ENCODE data around the gene ERRFI1.

The ERRFI1 gene

GRCh38 chr1:8043621-8044020 lies 17.5 kb upstream of the ERRFI1 start:
- DNase-seq (ENCODE audit: low read depth) = no peak

GRCh38 chr1:8042134-8042533 lies 16.0 kb upstream of the ERRFI1 start:
- DNase-seq (ENCODE audit: low read depth) = no peak

- DNase-seq (ENCODE audit: low read depth) = no peak
Measured at GRCh38 chr1:8040586-8040985, 14.5 kb upstream of the ERRFI1 start.

GRCh38 chr1:8039071-8039470 lies 13.0 kb upstream of the ERRFI1 start:
- no peak for DNase-seq (ENCODE audit: low read depth)

- DNase-seq (ENCODE audit: low read depth) = no peak
Measured at GRCh38 chr1:8035289-8035688, 9.2 kb upstream of the ERRFI1 start.

GRCh38 chr1:8033322-8033721 lies 7.2 kb upstream of the ERRFI1 start:
- no peak for DNase-seq (ENCODE audit: low read depth)

GRCh38 chr1:8032366-8032910 lies 6.3 kb upstream of the ERRFI1 start:
- no peak for DNase-seq (ENCODE audit: low read depth)

GRCh38 chr1:8031176-8031785 lies 5.2 kb upstream of the ERRFI1 start:
- no peak for DNase-seq (ENCODE audit: low read depth)

GRCh38 chr1:8028571-8028910 lies 2.4 kb upstream of the ERRFI1 start:
- no peak for DNase-seq (ENCODE audit: low read depth)

GRCh38 chr1:8027748-8028570 lies 1.9 kb upstream of the ERRFI1 start:
- no peak for DNase-seq (ENCODE audit: low read depth)

- DNase-seq (ENCODE audit: low read depth) = no peak
Measured at GRCh38 chr1:8026976-8027747, 1.1 kb upstream of the ERRFI1 start.

- DNase-seq (ENCODE audit: low read depth) = no peak
Measured at GRCh38 chr1:8025671-8026144, 401 bp downstream of the ERRFI1 start.

- DNase-seq (ENCODE audit: low read depth) = no peak
Measured at GRCh38 chr1:8025061-8025670, 943 bp downstream of the ERRFI1 start.

- DNase-seq (ENCODE audit: low read depth) = no peak
Measured at GRCh38 chr1:8024329-8024728, 1.8 kb downstream of the ERRFI1 start.

GRCh38 chr1:8023995-8024313 lies 2.2 kb downstream of the ERRFI1 start:
- DNase-seq (ENCODE audit: low read depth) = no peak

GRCh38 chr1:8023287-8023994 lies 2.7 kb downstream of the ERRFI1 start:
- DNase-seq (ENCODE audit: low read depth) = no peak

GRCh38 chr1:8022395-8023286 lies 3.5 kb downstream of the ERRFI1 start:
- DNase-seq (ENCODE audit: low read depth) = no peak

- no peak for DNase-seq (ENCODE audit: low read depth)
Measured at GRCh38 chr1:8021676-8022266, 4.3 kb downstream of the ERRFI1 start.

- DNase-seq (ENCODE audit: low read depth) = no peak
Measured at GRCh38 chr1:8020032-8020431, 6.1 kb downstream of the ERRFI1 start.

GRCh38 chr1:8019229-8019620 lies 6.9 kb downstream of the ERRFI1 start:
- no peak for DNase-seq (ENCODE audit: low read depth)

Data from stimulated activated CD8-positive, alpha-beta memory T cell treated with anti-CD3 and anti-CD28 coated beads, Interleukin-7, amount 100 ng/mL, for 24 hours (primary cell).